Stimulated activated CD4-positive, alpha-beta T cell treated with anti-CD3 and anti-CD28 coated beads, Interleukin-15, amount 100 ng/mL, for 24 hours (primary cell): ENCODE data around the gene PLXNC1.

Source experiments
- DNase-seq: peaks from one replicate; pipeline ENCODE4 v3.0.0-alpha.2; 2020

The PLXNC1 gene

DNA sequence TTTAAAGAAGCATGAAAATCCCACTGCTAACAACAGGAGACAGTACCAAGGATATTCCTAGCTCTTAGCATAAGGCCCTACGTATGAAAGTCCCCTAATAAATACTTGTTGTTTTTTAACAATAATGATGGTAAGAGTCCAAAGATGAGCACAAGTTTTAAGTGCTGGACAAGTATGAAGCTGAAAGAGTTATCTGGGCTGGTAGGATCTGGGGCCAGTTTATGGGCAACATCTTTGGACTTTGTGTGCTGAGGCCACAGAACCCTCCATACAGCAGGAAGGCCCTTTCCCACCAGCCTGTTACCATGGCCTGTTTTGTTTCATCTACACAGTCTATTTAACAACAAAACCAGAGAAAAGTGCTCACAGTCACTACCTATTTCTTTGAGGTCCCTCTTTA lies 12.5 kb upstream of the PLXNC1 start:
- DNase-seq, result no peak

DNA sequence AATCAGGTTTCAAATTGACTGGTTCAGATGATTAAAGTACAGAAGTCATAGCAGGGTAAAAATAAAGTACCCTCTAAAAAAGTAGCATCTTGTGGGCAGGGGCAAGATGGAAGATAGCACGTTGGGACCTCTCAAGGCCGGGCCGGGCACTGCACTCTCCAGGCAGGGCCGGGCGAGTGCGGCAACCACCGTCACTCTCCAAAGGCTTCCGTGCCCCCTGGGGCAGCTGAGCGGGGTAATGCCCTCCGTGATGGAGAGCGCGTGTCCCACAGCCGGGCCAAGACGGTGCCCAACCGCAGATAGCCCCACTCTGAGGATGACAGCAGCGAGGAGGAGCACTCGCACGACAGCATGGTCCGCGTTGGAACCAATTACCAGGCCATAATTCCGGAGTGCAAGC lies 8.6 kb upstream of the PLXNC1 start:
- no peak for DNase-seq

- peak; percentile 70 for DNase-seq
These were observed 7.8 kb upstream of the PLXNC1 start for GRCh38 chr12:94140556-94140955.

- no peak for DNase-seq
These were observed 7.2 kb upstream of the PLXNC1 start for GRCh38 chr12:94141004-94141764.

- DNase-seq, result no peak
These were observed 6.5 kb upstream of the PLXNC1 start for GRCh38 chr12:94141892-94142291.

GRCh38 chr12:94143438-94143837 lies 4.9 kb upstream of the PLXNC1 start:
- DNase-seq, result no peak

- no peak for DNase-seq
These were observed 4.4 kb upstream of the PLXNC1 start for GRCh38 chr12:94143951-94144350.

DNA sequence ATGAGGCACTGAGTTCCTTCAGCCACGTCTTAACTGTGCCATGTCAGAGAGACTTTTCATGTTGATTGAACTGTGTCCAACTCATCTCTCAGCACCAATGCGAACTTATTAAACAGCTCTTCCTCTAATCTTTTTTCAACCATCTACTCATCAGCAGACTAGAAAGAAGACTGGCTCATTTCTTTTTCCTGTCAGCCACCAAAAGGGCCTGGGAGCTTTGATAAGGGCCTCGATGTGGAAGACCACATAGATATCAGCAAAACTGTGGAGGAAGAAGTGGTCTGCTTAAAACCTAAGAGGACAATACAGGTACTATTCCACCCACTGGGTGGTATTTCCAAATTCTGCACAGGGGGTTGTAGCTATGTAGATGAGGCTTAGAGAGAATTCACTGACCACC lies 3.6 kb upstream of the PLXNC1 start:
- DNase-seq, result no peak

DNA sequence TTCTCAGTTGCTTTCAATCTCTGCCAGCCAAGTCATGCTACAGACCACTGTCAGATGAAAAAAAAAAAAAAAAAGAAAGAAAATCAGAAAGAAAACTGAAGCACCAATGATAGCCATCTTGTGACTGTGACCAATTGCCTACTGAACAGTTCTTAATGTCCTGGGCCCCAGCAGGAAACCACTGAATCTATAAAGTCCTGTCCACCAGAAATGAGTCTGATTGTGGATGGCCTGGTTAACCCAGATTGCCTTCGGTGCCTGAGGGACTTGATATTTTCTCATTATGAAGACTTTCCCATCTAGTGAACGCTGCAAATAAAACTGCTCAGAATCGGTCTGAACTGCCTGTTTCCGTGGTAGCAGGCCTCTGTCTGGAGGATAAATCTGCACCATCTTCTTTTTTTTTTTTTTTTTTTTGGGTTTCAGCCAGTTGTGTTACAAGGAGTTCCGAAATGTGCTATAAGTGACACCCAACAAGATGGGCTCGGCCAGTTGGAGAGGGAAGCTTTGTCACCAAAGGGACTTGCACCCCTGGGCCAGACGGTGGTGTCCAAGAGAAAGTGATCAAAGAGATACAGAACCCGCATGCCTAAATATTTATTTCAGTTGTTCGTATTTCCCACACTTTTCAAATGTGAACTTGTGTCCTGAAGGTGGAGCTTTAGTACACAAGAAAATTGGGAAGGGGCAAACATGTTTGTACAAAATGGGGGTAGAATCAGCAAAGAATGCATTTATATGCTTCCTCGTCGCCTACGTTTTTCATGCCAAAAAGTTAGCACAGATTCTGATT lies 3.0 kb upstream of the PLXNC1 start:
- no peak for DNase-seq

- DNase-seq, result no peak
These were observed 2.0 kb upstream of the PLXNC1 start for GRCh38 chr12:94146166-94146936.

DNA sequence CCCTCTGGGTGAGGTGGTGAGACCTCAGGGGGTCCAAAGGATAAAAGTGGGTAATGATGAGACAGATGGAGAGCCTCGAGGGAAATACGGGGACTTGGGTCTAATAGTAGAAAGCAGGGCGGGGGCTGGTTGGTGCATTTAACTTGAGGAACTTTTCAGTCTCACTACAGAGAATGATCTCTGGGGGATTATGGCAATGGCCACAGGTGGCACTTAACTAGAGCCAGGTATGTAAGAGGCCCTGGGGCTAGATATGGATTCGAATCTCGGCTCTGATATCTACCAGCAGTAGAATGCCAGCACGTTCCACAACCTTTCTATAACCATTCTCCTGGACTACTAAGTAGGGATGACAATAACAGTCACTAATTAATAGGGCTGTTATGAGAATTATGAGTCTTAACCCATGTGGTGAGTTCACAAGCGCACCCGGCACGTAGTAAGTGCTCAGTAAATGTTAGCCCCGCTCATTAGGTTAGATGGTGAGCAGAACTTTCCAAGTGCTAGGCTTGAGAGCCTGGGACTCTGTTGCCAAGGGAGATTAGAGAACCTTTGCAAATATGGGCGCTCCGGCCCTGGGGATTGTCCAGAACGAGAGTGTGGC lies 888 bp upstream of the PLXNC1 start:
- DNase-seq, result no peak

GRCh38 chr12:94148739-94149118 lies 352 bp downstream of the PLXNC1 start:
- no peak for DNase-seq

DNA sequence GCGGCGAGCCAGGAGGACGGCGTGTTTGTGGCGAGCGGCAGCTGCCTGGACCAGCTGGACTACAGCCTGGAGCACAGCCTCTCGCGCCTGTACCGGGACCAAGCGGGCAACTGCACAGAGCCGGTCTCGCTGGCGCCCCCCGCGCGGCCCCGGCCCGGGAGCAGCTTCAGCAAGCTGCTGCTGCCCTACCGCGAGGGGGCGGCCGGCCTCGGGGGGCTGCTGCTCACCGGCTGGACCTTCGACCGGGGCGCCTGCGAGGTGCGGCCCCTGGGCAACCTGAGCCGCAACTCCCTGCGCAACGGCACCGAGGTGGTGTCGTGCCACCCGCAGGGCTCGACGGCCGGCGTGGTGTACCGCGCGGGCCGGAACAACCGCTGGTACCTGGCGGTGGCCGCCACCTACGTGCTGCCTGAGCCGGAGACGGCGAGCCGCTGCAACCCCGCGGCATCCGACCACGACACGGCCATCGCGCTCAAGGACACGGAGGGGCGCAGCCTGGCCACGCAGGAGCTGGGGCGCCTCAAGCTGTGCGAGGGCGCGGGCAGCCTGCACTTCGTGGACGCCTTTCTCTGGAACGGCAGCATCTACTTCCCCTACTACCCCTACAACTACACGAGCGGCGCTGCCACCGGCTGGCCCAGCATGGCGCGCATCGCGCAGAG lies 873 bp downstream of the PLXNC1 start:
- DNase-seq, result peak; percentile 57

- DNase-seq, result peak; percentile 43
These were observed 1.4 kb downstream of the PLXNC1 start for GRCh38 chr12:94149781-94150239.

GRCh38 chr12:94150240-94151121 lies 2.1 kb downstream of the PLXNC1 start:
- DNase-seq, result peak; percentile 59

DNA sequence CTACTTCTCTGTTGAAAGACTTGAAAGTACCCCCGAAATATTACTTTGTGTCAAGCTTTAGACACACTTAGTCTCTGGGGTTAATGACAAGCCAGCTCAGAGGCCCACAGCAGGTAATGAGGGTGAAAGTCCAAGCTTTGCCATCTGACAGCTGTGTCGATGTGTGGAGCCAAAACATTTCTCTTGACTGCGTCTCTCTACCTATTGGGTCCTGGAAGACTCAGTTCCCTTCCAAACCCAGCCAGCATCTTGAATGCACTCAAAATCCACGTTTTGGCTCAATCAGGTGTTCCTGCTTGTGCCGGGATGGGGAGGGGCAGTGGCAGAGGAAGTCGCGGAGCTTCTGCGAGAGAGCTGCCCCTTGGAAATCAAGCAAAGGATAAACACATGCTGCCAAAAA lies 3.2 kb downstream of the PLXNC1 start:
- no peak for DNase-seq

GRCh38 chr12:94152292-94153078 lies 4.1 kb downstream of the PLXNC1 start:
- no peak for DNase-seq

GRCh38 chr12:94157181-94157580 lies 8.8 kb downstream of the PLXNC1 start:
- DNase-seq, result no peak

GRCh38 chr12:94157981-94158411 lies 9.6 kb downstream of the PLXNC1 start:
- DNase-seq, result no peak

DNA sequence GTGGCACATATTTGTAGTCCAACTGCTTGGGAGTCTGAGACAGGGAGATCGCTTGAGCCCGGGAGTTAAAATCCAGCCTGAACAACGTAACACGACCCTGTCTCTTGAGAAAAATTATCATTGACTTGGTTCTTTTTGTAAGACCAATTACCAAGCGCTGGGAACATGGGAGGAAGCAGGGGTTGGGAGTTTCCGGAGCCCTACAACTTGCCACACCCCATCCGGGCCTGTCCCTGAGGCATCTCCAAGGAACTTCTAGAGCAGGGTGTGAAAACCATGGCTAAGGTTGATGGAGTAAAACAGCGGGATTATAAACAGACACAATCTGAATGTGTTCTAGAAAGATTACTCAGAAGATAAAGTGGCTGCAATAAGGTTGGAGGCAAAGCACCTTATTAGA lies 10.3 kb downstream of the PLXNC1 start:
- no peak for DNase-seq

DNA sequence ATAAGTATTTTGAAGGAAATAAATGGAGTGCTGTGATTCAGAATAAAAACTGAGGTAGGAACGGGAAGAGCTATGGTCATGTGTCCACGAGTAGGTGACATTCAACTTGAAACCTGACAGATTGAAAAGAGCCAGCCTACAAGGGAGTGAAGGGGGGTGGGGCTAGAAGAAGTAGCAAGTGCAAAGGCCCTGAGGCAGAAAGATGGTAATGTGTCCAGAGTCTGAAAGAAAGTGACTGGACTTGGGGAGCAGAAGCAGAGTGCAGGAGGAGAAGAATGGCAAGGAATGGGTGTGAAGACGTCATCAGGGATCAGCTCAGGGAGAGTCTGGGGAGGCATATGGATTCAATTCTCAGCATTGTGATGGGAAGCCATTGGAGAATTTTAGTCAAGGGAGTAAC lies 13.7 kb downstream of the PLXNC1 start:
- no peak for DNase-seq
